HG02938 (cell line): ENCODE data around the gene CAMKMT.

Source experiments
- ATAC-seq: cut with Tn5 transposase; IDR thresholded peaks from one replicate; pipeline ENCODE4 v1.9.1; 2021; ENCODE audit warnings: mild to moderate bottlenecking, moderate library complexity; ENCODE audit not compliant: unreplicated experiment

Gene CAMKMT

DNA sequence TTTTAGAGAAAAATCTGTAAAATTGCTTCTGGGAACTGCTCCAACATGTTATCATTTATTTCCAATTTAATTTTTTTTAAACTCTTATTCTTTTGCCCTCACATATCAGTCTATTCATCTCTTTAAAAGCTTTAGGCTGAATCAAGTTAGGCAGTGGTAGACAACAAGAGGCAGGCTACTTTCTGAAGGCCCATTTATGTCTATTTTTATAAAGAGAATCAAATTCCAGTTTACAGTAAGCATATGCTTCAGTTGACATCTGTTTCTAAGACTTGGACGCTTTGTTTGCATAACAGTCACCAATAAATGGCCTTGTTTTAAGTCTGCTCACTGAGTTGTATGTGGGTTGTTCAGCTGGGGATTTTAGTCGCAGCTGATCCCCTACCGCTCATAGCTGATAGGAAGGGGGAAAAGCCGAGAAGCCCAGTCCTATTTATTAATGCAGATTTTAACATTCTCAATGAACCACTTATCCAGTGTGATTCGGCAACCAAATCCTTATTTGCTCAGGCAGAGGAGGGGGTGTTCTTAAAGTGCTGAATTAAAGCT is 319.3 kb downstream of the CAMKMT start:
- ATAC-seq = no peak

DNA sequence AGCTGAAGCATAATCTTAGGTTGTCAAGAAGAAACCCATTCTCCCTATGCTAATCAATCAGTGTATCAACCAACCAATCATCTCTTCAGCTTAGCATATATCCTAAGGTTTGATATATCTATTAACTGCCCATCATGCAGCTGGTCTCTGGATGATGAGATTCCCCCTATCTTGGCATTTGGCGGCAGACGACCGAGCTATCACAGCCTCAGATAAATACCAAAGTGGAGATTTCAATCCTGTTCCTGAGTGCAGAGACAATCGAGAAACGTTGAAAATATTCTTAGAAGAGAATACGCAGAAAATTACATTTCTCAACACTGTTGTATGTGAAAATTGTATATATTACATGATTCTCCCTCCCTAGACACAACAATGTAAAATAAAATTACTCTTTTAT is 320.7 kb downstream of the CAMKMT start:
- ATAC-seq = no peak

DNA sequence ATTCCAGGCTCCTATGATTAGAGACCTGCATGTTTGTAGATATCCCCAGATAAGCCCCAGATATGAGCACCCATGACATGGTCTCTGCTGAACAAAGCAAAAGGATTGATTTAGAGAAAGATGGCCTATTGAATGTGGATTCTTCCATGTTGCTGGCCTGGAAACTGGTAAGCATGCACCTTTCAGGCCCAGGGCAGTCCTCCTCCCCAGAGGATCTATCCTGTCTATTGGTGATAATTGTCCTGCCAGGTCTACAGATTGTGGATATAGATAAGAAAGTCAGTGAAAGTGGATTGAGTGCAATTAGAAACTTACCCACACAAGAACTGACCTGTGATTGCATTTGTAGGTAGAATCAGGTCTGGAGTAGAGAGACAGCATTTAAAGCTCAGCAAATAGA is 322.8 kb downstream of the CAMKMT start:
- ATAC-seq = no peak

DNA sequence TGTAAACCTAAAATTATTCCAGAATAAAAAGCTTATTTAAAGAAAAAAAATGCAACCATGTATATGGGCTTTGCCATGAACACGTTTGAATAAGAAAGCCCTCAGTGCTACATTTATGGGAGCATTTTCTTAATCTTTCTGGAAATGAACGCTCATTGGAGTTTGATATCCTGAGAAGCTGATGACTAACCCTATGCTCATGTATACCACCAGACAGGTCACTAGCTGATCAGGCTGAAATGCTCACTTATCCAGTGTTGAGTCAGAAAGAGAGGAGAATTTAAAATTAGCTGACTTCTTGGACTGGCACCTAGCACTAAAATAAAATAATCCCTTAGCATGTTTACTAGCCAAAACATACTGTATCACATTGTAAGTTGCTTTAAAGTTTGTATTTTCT is 324.8 kb downstream of the CAMKMT start:
- ATAC-seq = no peak

DNA sequence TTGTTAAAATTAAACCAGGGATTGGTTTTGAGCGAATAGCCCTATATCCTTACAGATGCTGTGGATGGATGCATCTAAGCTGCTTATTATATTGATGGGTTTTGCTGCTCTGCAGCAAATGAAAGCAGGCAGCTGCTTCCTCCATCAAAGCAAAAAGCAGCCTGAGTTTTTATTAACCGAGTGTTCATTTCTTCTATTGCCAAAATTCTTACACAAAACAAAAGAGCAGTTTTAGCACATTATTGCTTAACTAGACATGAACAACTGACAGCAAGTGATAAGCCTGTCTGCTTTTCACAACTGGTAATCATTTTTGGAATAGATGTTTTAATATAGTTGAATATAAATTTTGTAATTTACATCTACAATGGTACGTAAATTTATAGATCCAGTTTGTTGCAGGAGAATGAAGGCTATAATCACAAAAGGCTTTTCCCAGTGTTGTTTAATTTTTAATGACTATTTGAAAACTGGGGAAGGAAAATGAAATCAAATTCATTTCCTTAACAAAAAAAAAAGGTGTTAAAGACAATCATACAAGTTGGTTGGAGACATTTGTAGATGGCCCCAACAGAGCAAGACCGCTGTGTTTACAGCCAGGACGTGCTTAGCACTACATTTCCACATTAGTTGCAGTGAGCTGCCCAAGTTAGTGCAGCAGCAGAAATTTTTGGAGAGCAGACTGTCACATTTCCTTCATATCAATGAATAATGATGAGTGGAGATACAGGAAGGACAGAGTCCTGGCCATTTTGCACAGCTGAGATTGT is 326.1 kb downstream of the CAMKMT start:
- ATAC-seq = no peak

DNA sequence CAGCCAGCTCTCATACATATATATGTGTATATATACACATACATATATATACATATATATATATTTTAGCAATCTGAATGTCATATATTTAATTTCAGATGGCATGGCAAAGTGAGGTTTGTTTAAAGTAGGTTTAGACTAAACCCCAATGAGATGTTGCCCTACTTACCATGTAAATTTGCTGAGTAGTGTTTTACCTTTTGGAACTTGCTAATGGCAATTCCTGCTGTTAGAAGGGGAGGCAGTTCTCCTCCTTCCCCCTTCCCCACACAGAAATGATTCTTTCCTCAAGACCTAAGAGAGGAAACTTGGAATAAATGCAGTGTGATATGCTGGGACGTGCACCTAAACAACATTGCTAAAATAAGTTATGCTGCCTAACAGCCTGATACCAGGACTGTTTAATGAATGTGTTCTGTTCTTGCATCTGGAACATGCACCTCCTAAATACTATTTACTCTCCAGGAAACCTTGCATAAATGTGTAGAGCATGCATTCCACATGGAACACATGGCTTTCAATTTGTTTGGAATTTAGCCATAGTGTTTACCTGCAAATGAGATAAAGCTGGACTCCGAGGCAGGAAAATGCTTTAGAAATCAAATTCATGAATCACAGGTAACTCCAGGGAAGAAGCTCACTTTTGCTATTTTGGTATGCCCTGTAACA is 326.8 kb downstream of the CAMKMT start:
- ATAC-seq = no peak

DNA sequence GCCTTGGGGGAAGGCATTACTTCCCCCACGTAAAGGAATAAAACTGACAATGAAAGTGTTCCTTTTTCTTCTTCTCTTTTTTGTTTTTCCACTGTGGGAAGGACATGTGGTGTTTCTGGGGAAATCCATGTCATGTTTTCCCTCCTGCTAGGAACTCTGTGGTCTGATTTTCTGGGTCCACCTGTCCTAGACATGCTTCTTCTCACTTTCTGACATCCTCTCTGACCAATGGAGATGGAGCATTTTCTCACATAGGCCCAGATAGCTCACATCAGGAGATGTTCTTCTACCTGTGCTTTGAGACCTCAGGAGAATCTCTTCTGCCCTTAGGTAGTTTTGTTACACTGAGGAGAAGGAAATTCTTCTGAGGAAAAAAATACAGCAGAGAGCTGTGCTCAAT is 327.8 kb downstream of the CAMKMT start:
- no peak for ATAC-seq

DNA sequence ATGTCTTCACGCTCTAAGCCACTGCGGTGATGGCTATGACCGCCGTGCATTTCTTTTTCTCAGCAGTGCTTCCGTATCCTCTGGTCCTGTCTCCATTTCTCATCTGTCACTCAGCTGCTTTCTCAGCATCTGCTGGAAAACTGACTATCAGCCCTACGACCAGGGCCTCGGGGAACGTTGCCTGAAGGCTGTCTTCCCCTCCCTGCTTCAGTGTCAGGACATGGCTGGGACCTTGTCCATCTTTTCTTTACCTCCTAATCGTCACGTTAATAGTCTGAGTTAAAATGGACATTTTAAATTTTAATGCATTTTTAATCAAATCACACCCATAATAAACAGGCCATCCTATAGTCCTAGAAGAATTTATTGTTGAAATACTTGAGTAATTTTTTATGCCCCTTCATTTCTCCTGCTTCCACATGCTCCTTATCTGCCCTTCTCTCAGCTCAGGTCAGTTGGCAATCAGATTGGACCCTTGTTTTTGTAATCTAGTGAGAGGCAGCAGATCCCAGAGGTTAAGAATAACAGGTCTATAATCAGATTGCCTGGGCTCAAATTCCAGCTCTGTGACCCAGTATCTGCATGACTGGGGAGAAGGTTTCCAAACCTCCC is 329.5 kb downstream of the CAMKMT start:
- no peak for ATAC-seq

DNA sequence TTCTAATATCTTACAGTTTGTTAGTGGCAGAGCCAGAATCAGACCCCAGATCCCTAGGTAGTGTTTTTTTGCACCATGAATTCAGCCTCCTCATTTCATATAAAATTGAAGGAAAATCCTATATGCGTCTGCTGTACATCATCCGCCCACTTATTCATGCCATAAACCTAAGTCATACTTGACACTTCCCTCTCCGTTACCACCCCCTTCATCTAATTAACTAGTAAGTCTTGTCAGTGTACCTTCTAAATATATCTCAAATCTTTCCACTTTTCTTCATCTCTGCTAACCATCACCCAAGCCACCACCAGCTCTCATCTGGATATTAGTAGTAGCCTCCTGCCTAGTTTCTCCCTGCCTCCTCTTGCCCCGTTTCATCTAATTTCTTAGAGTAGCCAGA is 331.1 kb downstream of the CAMKMT start:
- no peak for ATAC-seq

DNA sequence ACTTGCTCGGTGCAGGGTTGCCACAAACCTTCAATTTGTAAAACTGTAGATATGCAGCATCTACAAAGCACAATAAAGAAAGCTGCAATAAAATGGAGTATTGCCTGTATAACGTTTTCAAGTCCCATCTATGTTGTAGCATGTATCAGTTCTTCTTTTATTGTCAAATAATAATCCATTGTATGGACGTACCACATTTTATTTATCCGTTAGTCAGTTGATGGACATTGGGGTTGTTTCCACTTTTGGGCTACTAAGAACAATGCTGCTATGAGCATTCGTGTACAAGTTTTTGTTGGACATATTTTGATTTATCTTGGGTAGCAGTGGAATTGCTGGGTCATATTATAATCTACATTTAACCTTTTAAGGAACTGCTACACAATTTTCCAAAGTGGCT is 339.1 kb downstream of the CAMKMT start:
- ATAC-seq = no peak

DNA sequence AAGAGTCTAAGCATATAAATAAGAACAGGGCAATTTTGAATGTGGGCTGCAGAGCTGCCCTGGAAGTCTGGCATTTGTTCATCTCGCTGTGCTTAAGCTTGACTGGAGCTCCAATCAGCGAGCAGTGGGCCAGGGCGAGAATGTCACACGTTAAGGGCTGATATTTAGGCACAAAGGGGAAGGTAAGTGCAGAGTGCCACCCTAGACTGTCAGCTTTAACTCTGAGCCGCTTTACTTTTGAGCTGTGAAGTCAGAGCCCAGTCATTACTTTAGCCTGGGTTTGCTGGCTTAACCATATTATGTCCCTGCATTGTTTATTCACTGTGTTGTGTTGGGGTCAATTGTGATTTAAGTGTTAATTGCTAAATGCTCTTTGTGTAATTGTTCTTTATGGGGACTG is 343.6 kb downstream of the CAMKMT start:
- no peak for ATAC-seq

DNA sequence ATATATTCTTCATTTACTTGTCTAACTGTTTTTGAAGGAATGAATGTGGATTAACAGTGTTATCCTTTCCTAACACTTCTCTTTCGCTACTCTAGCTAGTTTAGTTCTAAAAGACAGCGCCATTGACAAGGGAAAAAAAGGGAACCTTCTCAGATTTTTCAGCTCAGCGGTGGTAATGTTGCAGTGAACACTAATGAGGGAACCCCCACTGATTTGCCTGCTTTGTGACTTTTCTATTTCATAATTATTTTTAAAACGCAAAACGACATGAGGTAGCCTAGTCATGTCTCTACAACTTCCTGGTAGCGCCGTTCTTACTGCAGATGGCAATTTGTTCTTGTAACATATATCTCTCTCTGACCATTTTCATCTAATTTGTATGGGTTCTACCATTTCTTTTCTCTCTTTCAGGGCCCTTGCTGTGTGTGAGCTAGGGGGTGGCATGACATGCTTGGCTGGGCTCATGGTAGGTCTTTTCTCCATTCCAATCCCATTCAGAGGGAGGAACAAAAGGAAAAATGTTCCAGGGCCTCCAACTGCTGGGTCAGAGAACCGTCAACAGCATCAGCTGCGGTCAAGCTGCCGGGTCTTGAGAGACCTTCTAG is 344.2 kb downstream of the CAMKMT start:
- no peak for ATAC-seq

DNA sequence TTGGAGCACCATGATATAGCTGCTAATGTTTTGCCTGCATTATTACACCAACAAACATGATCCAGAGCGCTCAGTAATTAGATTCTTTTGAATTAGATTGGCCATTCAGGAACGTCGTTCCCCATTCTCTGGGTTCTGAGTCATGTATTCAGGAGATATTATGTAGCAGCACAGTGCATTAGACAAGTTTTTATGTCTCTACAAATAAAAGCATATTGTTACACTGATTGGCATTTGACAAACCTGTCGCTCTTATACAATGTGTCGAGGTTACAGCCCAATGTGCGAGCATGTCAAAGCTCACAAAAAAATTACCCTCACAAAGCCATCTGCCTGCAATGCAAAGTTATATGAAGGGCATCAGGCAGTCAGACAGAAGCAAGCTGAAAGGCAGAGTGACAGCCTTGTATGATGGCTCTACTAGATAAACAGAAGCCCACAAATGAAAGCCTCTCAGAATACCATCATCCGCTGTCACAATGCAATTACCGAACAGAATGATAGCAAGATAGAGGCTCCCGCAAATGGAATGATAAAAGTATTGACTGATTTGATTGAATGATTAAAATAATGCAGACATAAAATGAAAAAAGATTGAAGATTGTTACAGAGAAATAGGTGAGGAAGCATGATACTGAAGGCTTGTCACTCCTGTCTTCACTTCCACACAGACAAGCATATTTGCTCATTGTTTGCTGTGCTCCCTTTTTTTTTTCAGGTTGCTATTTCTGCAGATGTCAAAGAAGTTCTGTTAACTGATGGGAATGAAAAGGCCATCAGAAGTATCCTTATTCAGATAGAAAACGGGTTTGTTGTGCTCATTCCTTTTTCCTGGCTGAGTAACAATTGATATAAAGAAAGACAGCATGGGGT is 345.2 kb downstream of the CAMKMT start:
- ATAC-seq = no peak

DNA sequence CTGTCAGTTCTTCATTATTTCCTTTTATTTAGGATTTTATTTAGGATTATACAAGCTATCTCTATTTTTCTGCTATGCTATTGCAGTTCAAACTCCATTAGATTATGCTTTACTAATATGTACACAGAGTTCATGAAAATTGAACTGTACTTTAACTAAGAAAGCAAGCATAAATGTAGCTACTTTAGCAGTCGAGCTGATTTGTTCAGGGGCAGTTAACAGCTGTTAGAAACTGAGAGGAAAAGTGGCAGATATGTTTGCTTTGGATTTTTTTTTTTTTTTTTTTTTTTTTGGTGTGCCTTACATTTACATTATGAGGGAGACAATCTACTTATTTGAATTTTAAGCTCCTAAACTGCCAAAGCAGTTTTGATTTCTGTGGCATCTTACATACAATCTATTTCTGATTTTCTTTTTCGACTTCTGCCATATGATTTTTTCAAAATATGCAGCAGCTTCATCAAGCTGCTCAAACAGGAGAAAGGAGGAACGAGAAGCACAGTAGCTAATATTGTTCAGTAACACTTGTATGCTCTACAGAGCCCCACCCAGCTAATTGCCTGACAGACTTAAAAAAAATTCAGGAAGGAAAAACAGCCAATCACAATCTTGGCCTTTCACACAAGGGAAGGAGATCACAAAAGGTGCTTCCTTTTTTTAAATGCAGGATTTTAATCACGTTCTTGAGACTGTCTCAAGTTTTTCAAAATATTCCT is 346.4 kb downstream of the CAMKMT start:
- ATAC-seq = no peak

DNA sequence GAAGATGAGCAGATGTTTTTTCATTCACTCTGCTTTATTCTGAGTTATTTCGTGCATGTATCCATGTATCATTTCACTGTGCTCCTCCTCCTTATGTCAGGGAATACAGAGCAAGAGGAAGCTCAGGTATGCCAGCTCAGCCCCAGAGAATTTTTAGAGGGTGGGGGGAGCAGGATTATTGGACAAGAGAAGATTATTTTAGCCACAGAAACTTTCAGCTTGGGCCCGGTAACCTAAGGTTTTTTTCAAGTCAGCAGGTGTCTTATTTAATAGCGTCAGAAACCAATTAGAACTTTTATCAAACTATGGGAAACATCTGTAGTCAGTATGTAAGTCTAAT is 346.9 kb downstream of the CAMKMT start:
- no peak for ATAC-seq

DNA sequence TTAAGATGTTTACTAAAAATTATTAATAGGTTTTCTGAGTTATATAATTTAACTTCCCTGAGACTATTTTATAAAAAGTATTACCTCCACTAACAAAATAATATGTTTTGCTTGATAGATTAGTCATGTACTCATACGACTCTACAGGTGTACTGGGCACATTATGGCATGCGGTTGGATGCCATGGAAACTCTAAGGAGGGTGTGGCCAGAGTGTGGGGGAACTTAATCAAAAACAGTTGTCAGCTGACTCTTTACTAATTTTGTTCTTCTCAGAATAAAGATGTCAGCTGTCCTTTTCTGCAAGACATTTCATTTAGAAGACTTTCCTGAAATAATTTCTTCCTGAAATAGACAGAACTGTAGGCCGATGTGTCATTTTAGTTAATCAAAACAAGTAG is 351.4 kb downstream of the CAMKMT start:
- ATAC-seq = no peak

DNA sequence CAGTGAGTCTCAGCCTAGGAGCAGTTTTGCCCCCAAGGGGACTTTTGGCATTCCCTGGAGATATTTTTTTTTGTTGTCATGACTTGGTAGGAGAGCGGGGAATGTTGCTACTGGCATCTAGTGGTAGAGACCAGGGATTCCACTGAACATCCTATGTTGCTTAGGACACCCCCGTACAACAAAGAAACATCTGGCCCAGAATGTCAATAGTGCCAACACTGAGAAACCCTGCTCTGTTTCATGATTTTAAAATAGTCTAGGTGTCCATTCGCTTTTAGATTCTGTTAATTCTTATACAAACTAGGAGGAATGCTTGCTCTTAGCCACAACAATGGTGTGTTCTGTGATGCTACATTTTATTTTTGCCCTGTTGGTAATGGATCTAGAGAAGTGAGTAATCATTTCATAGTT is 353.9 kb downstream of the CAMKMT start:
- no peak for ATAC-seq

DNA sequence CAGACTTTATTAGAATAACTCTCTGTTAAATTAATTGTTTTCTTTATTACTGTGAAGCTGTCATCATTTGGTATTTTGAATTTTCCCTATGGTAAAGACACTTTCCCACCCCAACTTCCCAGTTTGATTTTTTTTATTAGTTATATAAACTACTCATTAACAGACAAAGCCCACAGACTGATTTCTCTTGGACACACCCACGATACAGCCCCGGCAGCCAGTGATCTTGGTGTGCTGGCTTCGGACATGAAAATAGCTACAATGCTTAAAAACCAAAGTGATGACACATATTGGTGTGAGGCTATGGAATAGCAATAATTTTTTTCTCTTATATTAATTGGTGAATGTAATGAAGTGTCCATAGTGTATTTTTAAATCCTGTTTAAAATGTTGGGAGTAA is 354.4 kb downstream of the CAMKMT start:
- no peak for ATAC-seq

DNA sequence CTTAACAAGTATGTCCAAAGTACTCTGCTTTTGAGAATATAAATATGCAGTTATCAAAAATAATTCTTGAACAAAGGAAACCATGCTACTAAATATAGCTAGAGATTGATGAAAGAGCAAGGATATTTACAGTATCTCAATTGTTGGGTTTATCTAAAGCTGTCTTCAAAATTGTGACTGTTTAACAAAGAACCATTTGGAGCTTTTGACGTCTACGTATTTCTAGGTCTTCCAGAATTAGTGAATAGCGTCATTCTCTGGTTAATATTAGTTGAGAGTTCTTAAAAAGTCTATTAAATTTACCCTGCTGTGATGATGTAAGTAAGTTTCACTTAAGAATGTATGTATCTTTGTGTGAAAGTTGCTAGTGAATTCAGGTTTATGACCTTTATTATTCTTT is 356.7 kb downstream of the CAMKMT start:
- no peak for ATAC-seq

DNA sequence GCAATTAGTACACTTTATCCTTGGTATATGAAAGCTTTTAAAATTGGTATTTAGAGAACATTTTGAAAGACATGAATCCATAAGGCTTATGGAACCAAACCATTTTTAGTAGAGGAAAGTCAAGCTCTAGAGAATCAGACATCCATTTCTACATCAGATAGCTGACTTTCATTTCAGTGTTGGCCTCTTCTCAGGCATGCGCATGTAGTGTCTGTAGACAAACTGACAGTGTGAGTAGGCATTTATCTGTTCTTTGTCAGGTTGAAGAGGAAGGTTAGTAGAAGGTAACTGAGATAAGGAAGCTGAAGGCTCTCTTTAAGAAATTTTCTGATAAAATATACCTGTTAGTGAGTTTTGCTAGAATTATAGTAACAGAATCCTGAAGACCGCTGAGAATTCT is 357.8 kb downstream of the CAMKMT start:
- ATAC-seq = no peak
